ENCODE data around the gene SLC39A11.

SLC39A11 gene

DNA sequence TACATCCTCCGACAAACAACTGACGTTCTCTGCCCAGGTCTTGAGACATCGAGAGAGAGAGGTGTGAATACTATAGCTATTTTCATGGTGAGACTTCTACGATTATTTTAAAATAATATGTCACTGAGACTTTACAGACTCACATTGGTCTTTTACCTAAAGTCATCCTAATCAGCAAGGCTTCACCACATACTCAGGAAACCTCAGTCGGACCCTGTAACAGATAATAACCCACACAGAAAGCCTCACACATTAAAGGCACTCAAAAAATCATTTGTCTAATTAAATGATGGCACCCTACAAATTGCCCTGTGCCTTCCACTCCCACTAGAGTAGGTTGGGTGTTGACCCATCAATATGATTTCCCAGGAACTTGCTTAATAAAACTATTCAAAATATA is 19.8 kb upstream of the SLC39A11 start:
- no peak for DNase-seq (ENCODE audit: low spot score)
- in situ Hi-C loops (cut with MboI; ENCODE audit: low pct_unique_long_range_greater_than_20kb, low sequenced_read_pairs, unreplicated experiment): no loop called here
- TF ChIP-seq, protein P1, sequence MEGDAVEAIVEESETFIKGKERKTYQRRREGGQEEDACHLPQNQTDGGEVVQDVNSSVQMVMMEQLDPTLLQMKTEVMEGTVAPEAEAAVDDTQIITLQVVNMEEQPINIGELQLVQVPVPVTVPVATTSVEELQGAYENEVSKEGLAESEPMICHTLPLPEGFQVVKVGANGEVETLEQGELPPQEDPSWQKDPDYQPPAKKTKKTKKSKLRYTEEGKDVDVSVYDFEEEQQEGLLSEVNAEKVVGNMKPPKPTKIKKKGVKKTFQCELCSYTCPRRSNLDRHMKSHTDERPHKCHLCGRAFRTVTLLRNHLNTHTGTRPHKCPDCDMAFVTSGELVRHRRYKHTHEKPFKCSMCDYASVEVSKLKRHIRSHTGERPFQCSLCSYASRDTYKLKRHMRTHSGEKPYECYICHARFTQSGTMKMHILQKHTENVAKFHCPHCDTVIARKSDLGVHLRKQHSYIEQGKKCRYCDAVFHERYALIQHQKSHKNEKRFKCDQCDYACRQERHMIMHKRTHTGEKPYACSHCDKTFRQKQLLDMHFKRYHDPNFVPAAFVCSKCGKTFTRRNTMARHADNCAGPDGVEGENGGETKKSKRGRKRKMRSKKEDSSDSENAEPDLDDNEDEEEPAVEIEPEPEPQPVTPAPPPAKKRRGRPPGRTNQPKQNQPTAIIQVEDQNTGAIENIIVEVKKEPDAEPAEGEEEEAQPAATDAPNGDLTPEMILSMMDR (IDR thresholded peaks at IDR 0.05; ENCODE audit: extremely low read depth, insufficient read depth, missing control alignments): no peak

GRCh38 chr17:73111386-73111785 is 18.9 kb upstream of the SLC39A11 start:
- in situ Hi-C loops (cut with MboI; ENCODE audit: low pct_unique_long_range_greater_than_20kb, low sequenced_read_pairs, unreplicated experiment): no loop called here
- TF ChIP-seq, protein P1 (IDR thresholded peaks at IDR 0.05; ENCODE audit: extremely low read depth, insufficient read depth, missing control alignments): no peak
- no peak for DNase-seq (ENCODE audit: low spot score)

- DNase-seq (ENCODE audit: low spot score): no peak
- TF ChIP-seq, protein P1 (IDR thresholded peaks at IDR 0.05; ENCODE audit: extremely low read depth, insufficient read depth, missing control alignments): no peak
- in situ Hi-C loops (cut with MboI; ENCODE audit: low pct_unique_long_range_greater_than_20kb, low sequenced_read_pairs, unreplicated experiment): no loop called here
Measured at GRCh38 chr17:73107191-73107590, 14.7 kb upstream of the SLC39A11 start.

DNA sequence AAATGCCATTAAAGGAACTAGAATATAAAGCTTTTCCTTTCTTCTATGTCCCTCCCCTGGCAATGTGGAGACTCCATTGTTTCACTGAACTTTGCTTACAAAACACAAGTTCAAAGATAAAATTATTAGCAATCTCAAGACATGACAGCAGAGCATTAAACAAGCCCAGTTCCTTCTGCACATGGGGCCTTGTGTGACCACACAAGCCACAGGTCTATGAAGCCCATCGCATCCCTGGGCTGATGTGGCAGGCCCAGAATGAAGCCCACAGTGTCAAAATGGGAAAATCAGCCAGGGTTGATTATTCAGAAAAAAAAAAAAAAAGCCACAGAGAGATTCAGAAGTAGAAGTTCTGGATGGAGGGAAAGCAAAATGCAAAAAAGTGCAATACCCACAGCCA is 12.9 kb upstream of the SLC39A11 start:
- in situ Hi-C loops (cut with MboI; ENCODE audit: low pct_unique_long_range_greater_than_20kb, low sequenced_read_pairs, unreplicated experiment): no loop called here
- TF ChIP-seq, protein P1 (IDR thresholded peaks at IDR 0.05; ENCODE audit: extremely low read depth, insufficient read depth, missing control alignments): no peak
- no peak for DNase-seq (ENCODE audit: low spot score)

- TF ChIP-seq, protein P1 (IDR thresholded peaks at IDR 0.05; ENCODE audit: extremely low read depth, insufficient read depth, missing control alignments): no peak
- in situ Hi-C loops (cut with MboI; ENCODE audit: low pct_unique_long_range_greater_than_20kb, low sequenced_read_pairs, unreplicated experiment): no loop called here
- no peak for DNase-seq (ENCODE audit: low spot score)
Measured at GRCh38 chr17:73104450-73104849, 12.0 kb upstream of the SLC39A11 start.

DNA sequence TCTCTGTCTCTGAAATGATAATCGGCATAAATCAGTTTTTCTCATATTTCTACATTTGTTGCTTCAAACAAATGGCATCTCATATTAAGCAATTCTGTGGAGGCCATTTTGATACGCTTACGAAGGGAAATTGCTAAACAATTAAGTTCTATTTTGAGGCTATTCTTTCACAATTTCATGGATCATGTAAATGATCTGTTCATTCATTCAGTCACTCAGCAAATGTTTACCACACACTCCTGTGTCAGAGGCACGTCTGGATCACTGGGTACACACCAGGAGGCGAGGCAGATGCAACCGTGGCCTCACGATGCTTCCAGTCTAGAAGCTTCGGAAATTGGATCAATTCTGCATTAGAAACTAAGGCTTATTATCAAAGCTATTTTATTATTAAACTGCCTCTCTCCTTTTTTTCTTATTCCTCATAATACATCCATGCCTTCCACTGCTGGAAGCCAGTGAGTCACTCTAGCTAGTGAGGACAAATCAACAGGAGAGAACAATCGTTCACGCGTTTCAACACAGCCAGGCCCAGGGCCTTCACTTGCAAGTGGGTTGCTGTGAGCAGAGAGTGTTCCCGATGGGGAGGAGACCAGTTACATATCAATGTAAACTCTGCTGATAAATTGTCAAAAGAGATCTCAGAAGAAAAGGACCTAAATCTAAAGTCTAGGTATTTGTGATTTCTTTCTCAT is 11.3 kb upstream of the SLC39A11 start:
- TF ChIP-seq, protein P1 (IDR thresholded peaks at IDR 0.05; ENCODE audit: extremely low read depth, insufficient read depth, missing control alignments): no peak
- in situ Hi-C loops (cut with MboI; ENCODE audit: low pct_unique_long_range_greater_than_20kb, low sequenced_read_pairs, unreplicated experiment): no loop called here
- no peak for DNase-seq (ENCODE audit: low spot score)
